ENCODE results near the gene AMMECR1. TPM values are rescaled to one million over a fixed set of nuclear protein-coding genes. Genes with fewer than 3 reads are reported as not detected.
"Not testable (repeated sequence)": the region's sequence is repeated elsewhere in the genome, so short reads cannot be mapped to it uniquely, and the experiment has no call there.

Gene AMMECR1
- total RNA-seq, 1 donor from 2014 or later, result 12.0 TPM

GRCh38 chrX:110167952-110168451 lies 149.9 kb downstream of the AMMECR1 start:
- no peak for DNase-seq

- no peak for DNase-seq
Observed at GRCh38 chrX:110163488-110163887, 154.4 kb downstream of the AMMECR1 start.

GRCh38 chrX:110162867-110163266 lies 155.0 kb downstream of the AMMECR1 start:
- DNase-seq, result no peak

GRCh38 chrX:110162131-110162530 lies 155.8 kb downstream of the AMMECR1 start:
- DNase-seq, result no peak

GRCh38 chrX:110161361-110161686 lies 156.6 kb downstream of the AMMECR1 start:
- DNase-seq, result no peak

- DNase-seq, result no peak
Observed at GRCh38 chrX:110159865-110160264, 158.0 kb downstream of the AMMECR1 start.

- no peak for DNase-seq
Observed at GRCh38 chrX:110159235-110159634, 158.7 kb downstream of the AMMECR1 start.

GRCh38 chrX:110157444-110157843 lies 160.4 kb downstream of the AMMECR1 start:
- DNase-seq, result no peak

- DNase-seq, result no peak
Observed at GRCh38 chrX:110156167-110156754, 161.6 kb downstream of the AMMECR1 start.

- no peak for DNase-seq
Observed at GRCh38 chrX:110155759-110156158, 162.1 kb downstream of the AMMECR1 start.

GRCh38 chrX:110154328-110154727 lies 163.6 kb downstream of the AMMECR1 start:
- DNase-seq, result not testable (repeated sequence)

- DNase-seq, result no peak
Observed at GRCh38 chrX:110153896-110154295, 164.0 kb downstream of the AMMECR1 start.

GRCh38 chrX:110153244-110153643 lies 164.6 kb downstream of the AMMECR1 start:
- DNase-seq, result no peak

GRCh38 chrX:110146521-110146920 lies 171.4 kb downstream of the AMMECR1 start:
- DNase-seq, result peak; percentile 9

- no peak for DNase-seq
Observed at GRCh38 chrX:110145854-110146253, 172.0 kb downstream of the AMMECR1 start.

GRCh38 chrX:110145311-110145710 lies 172.6 kb downstream of the AMMECR1 start:
- no peak for DNase-seq

Small RNAs within 50 kb of the gene (small RNA-seq; reads per million reads assigned to genes)
- gene GNG5P2 (ENCODE audit: low replicate concordance), result not detected
- 1.8 reads per million, percentile 85 among the genes with 10 or more reads in this experiment for gene SNORD96B (ENCODE audit: low replicate concordance)

Other genes starting within 250 kb of the AMMECR1 start
- 0.39 TPM for gene RTL9, start 40.8 kb upstream of the AMMECR1 start, total RNA-seq

Measured in skin of body (tissue), 3 donors.